Neural cell (in vitro differentiated cells): ENCODE results near the gene FSD2. TPM values are rescaled to one million over a fixed set of nuclear protein-coding genes. Genes with fewer than 3 reads are reported as not detected.

Source experiments
- H2AFZ ChIP-seq: fragments of 200-600, 300-800 bp; sonication (generic), shearing (Covaris generic); 2 replicates; pipeline ENCODE4 v1.6.0; 2014; ENCODE audit warnings: low read depth, mild to moderate bottlenecking, antibody characterized with exemption, low read length, moderate library complexity
- H3F3A ChIP-seq: fragments of 200-600 bp; shearing (Covaris generic); 2 replicates; pipeline ENCODE4 v1.6.1; 2016; ENCODE audit warnings: mild to moderate bottlenecking, moderate library complexity, mixed read lengths, antibody characterized with exemption, low read length; ENCODE audit not compliant: insufficient read depth, poor library complexity, severe bottlenecking
- H3K27ac ChIP-seq: fragments of 200-600, 300-800 bp; sonication (generic), shearing (Covaris generic); 2 replicates; pipeline ENCODE4 v1.5.1; 2014; ENCODE audit warnings: mild to moderate bottlenecking, low read length, moderate library complexity
- H3K27me3 ChIP-seq: fragments of 300-800, 200-600 bp; sonication (generic), shearing (Covaris generic); 2 replicates; pipeline ENCODE4 v1.6.0; 2014; ENCODE audit warnings: mild to moderate bottlenecking, low read depth, low read length, moderate library complexity; ENCODE audit not compliant: insufficient read depth
- H3K36me3 ChIP-seq: fragments of 300-800, 200-600 bp; sonication (generic), shearing (Covaris generic); 2 replicates; pipeline ENCODE4 v1.5.1; 2014; ENCODE audit warnings: mild to moderate bottlenecking, antibody characterized with exemption, low read length, moderate library complexity; ENCODE audit not compliant: insufficient read depth
- H3K4me2 ChIP-seq: fragments of 300-800, 200-600 bp; sonication (generic), shearing (Covaris generic); 2 replicates; pipeline ENCODE4 v1.6.0; 2014; ENCODE audit warnings: mild to moderate bottlenecking, low read length
- H3K4me3 ChIP-seq: fragments of 300-800, 200-600 bp; sonication (generic), shearing (Covaris generic); 2 replicates; pipeline ENCODE4 v1.5.1; 2014; ENCODE audit warnings: mild to moderate bottlenecking, low read length, moderate library complexity
- H3K79me2 ChIP-seq: fragments of 200-600 bp; shearing (Covaris generic); replicated peaks from 2 replicates; pipeline ENCODE4 v1.6.0; 2014; ENCODE audit warnings: mild to moderate bottlenecking, low read length, moderate library complexity; ENCODE audit not compliant: insufficient read depth
- H3K9ac ChIP-seq: fragments of 300-800, 200-600 bp; sonication (generic), shearing (Covaris generic); 2 replicates; pipeline ENCODE4 v1.6.1; 2016; ENCODE audit warnings: mild to moderate bottlenecking, low read length, mixed read lengths
- H3K9me2 ChIP-seq: fragments of 200-600 bp; shearing (Covaris generic); 2 replicates; pipeline ENCODE4 v1.6.1; 2016; ENCODE audit warnings: mild to moderate bottlenecking, low read length, mixed read lengths; ENCODE audit not compliant: insufficient read depth
- H3K9me3 ChIP-seq: fragments of 200-600, 300-800 bp; sonication (generic), shearing (Covaris generic); 2 replicates; pipeline ENCODE4 v1.6.1; 2016; ENCODE audit warnings: mild to moderate bottlenecking, mixed run types, low read length, moderate library complexity, mixed read lengths
- H4K20me1 ChIP-seq: fragments of 200-600 bp; shearing (Covaris generic); 2 replicates; pipeline ENCODE4 v1.6.1; 2016; ENCODE audit warnings: mild to moderate bottlenecking, mixed run types; ENCODE audit not compliant: insufficient read depth
- EP300 ChIP-seq: fragments of 450-650 bp; conservative IDR thresholded peaks from 2 replicates; pipeline ENCODE4 v1.6.1; 2014; ENCODE audit warnings: antibody characterized with exemption, mild to moderate bottlenecking, moderate library complexity; ENCODE audit not compliant: poor library complexity, severe bottlenecking
- EZH2 ChIP-seq: fragments of 200-600, 300-800 bp; shearing (Covaris generic), sonication (generic); IDR thresholded peaks from 2 replicates; pipeline ENCODE4 v1.6.1; 2014; ENCODE audit warnings: antibody characterized with exemption, low read length, borderline replicate concordance, mild to moderate bottlenecking; ENCODE audit not compliant: insufficient read depth, poor library complexity, severe bottlenecking
- MXI1 ChIP-seq: fragments of 450-650 bp; conservative IDR thresholded peaks from 2 replicates; pipeline ENCODE4 v1.6.1; 2014; ENCODE audit warnings: antibody characterized with exemption, mild to moderate bottlenecking; ENCODE audit not compliant: poor library complexity, severe bottlenecking
- POLR2AphosphoS5 ChIP-seq: IDR thresholded peaks from 2 replicates; pipeline ENCODE4 v1.6.1; 2012
- RAD21 ChIP-seq: fragments of 450-650 bp; conservative IDR thresholded peaks from 2 replicates; pipeline ENCODE4 v1.6.1; 2014; ENCODE audit warnings: antibody characterized with exemption, mild to moderate bottlenecking, moderate library complexity
- REST ChIP-seq: IDR thresholded peaks from 2 replicates; pipeline ENCODE4 v1.6.1; 2012; ENCODE audit warnings: borderline replicate concordance
- SMC3 ChIP-seq: fragments of 450-650 bp; conservative IDR thresholded peaks from 2 replicates; pipeline ENCODE4 v1.6.1; 2014; ENCODE audit warnings: antibody characterized with exemption, mild to moderate bottlenecking, moderate library complexity; ENCODE audit not compliant: poor library complexity
- TAF1 ChIP-seq: IDR thresholded peaks from 2 replicates; pipeline ENCODE4 v1.6.1; 2012; ENCODE audit warnings: low read depth
- polyA plus RNA-seq: library from polyadenylated mRNA; depleted of rRNA; stranded (reverse); fragments of >200 nt; gene quantifications from 2 replicates; pipeline ENCODE4 v1.2.3, GENCODE V29; 2014
- TF ChIP-seq, protein P1 (sequence below): fragments of 450-650 bp; IDR thresholded peaks from 2 replicates; pipeline ENCODE4 v1.5.1; 2014; ENCODE audit warnings: antibody characterized with exemption, mild to moderate bottlenecking, moderate library complexity; ENCODE audit not compliant: poor library complexity, severe bottlenecking

The FSD2 gene
- polyA plus RNA-seq, 1 donor from 2014 or later = not detected

DNA sequence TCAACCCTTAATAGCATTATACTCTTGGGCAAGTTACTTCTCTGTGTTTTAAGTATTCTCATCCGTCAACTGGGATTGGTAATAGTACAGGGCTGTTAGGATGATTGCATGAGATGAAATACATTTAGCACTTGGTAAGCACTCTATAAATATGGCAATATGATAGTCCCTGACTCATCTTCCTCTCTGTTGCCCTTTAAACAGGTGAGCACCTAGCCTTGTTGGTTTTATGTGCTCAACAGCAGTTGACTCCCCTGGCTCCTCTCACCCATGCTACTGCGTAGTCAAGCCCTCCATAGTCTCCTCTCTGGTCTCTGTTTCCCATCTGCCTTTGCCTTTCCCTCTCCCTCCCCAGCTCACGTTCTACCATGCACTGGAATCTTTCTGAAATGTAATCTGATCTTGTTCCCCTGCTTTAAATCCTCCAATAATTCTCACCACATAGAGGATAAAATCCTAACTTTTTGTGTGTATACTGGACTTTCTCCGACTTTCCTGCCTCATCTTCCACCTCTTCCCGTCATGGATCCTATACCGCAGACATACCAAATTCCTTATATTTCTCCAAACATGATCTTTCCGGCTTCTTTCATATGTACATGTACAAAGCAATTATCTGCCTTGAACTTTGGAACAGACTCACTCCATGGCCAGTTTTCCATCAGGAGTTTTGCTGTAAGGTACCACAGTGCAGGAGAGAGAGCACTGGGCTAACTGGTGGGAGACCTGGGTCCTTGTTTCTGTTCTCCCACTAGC lies 42.3 kb downstream of the FSD2 start:
- no peaks in the 10 kb centered on the region for H3F3A ChIP-seq
- H3K27ac ChIP-seq = no peak overlapping the region
- peaks cover 5% of the 10 kb centered on the region for H3K36me3 ChIP-seq
- H4K20me1 ChIP-seq = no peaks in the 10 kb centered on the region
- no peaks in the 10 kb centered on the region for H3K9me3 ChIP-seq
- H3K9me2 ChIP-seq = no peaks in the 10 kb centered on the region
- no peaks in the 10 kb centered on the region for H3K79me2 ChIP-seq
- no peak overlapping the region for H3K9ac ChIP-seq
- no peak overlapping the region for H3K4me3 ChIP-seq
- TF ChIP-seq REST (no peak), RAD21 (no peak), POLR2AphosphoS5 (no peak), SMC3 (no peak), EZH2 (no peak), MXI1 (no peak), EP300 (no peak), TAF1 (no peak)
- TF ChIP-seq, protein P1, sequence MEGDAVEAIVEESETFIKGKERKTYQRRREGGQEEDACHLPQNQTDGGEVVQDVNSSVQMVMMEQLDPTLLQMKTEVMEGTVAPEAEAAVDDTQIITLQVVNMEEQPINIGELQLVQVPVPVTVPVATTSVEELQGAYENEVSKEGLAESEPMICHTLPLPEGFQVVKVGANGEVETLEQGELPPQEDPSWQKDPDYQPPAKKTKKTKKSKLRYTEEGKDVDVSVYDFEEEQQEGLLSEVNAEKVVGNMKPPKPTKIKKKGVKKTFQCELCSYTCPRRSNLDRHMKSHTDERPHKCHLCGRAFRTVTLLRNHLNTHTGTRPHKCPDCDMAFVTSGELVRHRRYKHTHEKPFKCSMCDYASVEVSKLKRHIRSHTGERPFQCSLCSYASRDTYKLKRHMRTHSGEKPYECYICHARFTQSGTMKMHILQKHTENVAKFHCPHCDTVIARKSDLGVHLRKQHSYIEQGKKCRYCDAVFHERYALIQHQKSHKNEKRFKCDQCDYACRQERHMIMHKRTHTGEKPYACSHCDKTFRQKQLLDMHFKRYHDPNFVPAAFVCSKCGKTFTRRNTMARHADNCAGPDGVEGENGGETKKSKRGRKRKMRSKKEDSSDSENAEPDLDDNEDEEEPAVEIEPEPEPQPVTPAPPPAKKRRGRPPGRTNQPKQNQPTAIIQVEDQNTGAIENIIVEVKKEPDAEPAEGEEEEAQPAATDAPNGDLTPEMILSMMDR = no peak
- H2AFZ ChIP-seq = no peak overlapping the region
- H3K27me3 ChIP-seq = no peaks in the 10 kb centered on the region
- no peak overlapping the region for H3K4me2 ChIP-seq

GRCh38 chr15:82751308-82751707 lies 54.6 kb downstream of the FSD2 start:
- H3F3A ChIP-seq = no peaks in the 10 kb centered on the region
- H4K20me1 ChIP-seq = no peaks in the 10 kb centered on the region
- H3K9me2 ChIP-seq = no peaks in the 10 kb centered on the region
- no peaks in the 10 kb centered on the region for H3K9me3 ChIP-seq
- H3K4me3 ChIP-seq = peak overlapping the region; percentile 82
- peak overlapping the region; percentile 97 for H3K4me2 ChIP-seq
- peak overlapping the region; percentile 90 for H2AFZ ChIP-seq
- H3K9ac ChIP-seq = peak overlapping the region; percentile 88
- no peak overlapping the region for H3K27ac ChIP-seq
- no peaks in the 10 kb centered on the region for H3K36me3 ChIP-seq
- TF ChIP-seq SMC3 (no peak), MXI1 (no peak), EZH2 (no peak), POLR2AphosphoS5 (no peak), RAD21 (no peak), REST (no peak), TAF1 (no peak), EP300 (no peak)
- TF ChIP-seq, protein P1 = no peak
- peaks cover 26% of the 10 kb centered on the region for H3K79me2 ChIP-seq
- H3K27me3 ChIP-seq = no peaks in the 10 kb centered on the region
